Activated CD8-positive, alpha-beta memory T cell treated with anti-CD3 and anti-CD28 coated beads, Interleukin-2, amount 50 U/mL, for 24 hours (primary cell): ENCODE results near the gene CXCL9.
"Not testable (repeated sequence)": the region's sequence is repeated elsewhere in the genome, so short reads cannot be mapped to it uniquely, and the experiment has no call there.

Experiments
- DNase-seq: peaks from one replicate; pipeline ENCODE4 v3.0.0-alpha.2; 2020; ENCODE audit errors: extremely low read depth

Gene CXCL9

DNA sequence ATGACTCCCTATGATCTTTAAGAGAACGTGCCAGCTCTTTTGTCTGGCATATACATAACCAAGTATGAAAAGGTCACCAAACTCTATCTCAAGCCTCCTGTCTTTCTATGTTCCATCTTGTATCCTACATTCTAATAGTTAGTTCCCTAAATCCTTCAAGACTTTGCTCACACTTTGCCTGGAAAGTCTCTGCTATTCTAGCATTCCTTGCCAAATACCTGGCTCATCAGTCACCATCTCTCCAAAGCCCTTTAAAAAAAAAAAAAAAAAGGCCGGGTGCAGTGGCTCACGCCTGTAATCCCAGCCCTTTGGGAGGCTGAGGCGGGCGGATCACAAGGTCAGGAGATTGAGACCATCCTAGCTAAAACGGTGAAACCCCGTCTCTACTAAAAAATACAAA lies 48.8 kb downstream of the CXCL9 start:
- DNase-seq: not testable (repeated sequence)

GRCh38 chr4:75954811-75955210 lies 52.5 kb downstream of the CXCL9 start:
- DNase-seq: not testable (repeated sequence)

GRCh38 chr4:75953509-75953908 lies 53.8 kb downstream of the CXCL9 start:
- DNase-seq: no peak
